ENCODE measurements around the gene KPNA3. TPM values are rescaled to one million over a fixed set of nuclear protein-coding genes. Genes with fewer than 3 reads are reported as not detected.

KPNA3 gene
- total RNA-seq, 1 experiment from 2014 or later = 35.0 TPM

- Histone ChIP-seq H3K27ac (no peak overlapping the region), H2AFZ (no peak overlapping the region), H3K9me2 (ENCODE audit: insufficient read depth) (no peaks in the 10 kb centered on the region), H3K4me3 (no peak overlapping the region), H3K4me1 (replicated peaks; ENCODE audit: insufficient read depth) (no peaks in the 10 kb centered on the region), H3K36me3 (ENCODE audit: low read depth) (no peaks in the 10 kb centered on the region), H3K9me3 (ENCODE audit: insufficient read depth, low read depth) (no peaks in the 10 kb centered on the region), H3K79me2 (ENCODE audit: low read depth) (peaks cover 66% of the 10 kb centered on the region), H3F3A (ENCODE audit: insufficient read depth, low read depth) (no peaks in the 10 kb centered on the region; the same call in 1 of the 2 replicates), H4K20me1 (ENCODE audit: insufficient read depth) (peaks cover 6% of the 10 kb centered on the region), H3K4me2 (no peak overlapping the region), H3K27me3 (ENCODE audit: insufficient read depth, low read depth) (no peaks in the 10 kb centered on the region)
- ChIA-PET POLR2A (ENCODE audit: unreplicated experiment) (no interaction called here), CTCF (no interaction called here)
- no peak for DNase-seq
- no peak for TF ChIP-seq EZH2 (IDR thresholded peaks at IDR 0.05; ENCODE audit: low read depth)
- TF ChIP-seq, protein P1, sequence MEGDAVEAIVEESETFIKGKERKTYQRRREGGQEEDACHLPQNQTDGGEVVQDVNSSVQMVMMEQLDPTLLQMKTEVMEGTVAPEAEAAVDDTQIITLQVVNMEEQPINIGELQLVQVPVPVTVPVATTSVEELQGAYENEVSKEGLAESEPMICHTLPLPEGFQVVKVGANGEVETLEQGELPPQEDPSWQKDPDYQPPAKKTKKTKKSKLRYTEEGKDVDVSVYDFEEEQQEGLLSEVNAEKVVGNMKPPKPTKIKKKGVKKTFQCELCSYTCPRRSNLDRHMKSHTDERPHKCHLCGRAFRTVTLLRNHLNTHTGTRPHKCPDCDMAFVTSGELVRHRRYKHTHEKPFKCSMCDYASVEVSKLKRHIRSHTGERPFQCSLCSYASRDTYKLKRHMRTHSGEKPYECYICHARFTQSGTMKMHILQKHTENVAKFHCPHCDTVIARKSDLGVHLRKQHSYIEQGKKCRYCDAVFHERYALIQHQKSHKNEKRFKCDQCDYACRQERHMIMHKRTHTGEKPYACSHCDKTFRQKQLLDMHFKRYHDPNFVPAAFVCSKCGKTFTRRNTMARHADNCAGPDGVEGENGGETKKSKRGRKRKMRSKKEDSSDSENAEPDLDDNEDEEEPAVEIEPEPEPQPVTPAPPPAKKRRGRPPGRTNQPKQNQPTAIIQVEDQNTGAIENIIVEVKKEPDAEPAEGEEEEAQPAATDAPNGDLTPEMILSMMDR (conservative IDR thresholded peaks at IDR 0.05) = no peak
- intact Hi-C loops (cut with micrococcal nuclease; ENCODE audit: unreplicated experiment) = no loop called here
- no TSS peak for BruUV-seq (replicated peaks)
These were observed 33.0 kb downstream of the KPNA3 start for GRCh38 chr13:49759503-49759902.

DNA sequence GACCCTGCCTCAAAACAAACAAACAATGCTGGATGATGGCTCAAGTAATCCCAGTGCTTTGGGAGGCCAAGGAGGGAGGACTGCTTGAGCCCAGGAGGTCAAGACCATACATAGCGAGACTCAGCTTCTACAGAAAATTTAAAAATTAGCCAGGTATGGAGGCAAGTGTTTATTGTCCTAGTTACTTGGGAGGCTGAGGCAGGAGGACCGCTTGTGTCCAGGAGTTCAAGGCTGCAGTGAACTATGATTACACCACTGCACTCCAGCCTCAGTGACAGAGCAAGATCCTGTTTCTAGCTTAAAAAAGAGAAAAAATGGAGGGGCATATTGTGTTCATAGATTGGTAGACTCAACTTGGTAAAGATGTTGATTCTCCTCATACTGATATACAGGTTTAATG, 36.2 kb downstream of the KPNA3 start:
- intact Hi-C loops (cut with micrococcal nuclease; ENCODE audit: unreplicated experiment) = no loop called here
- DNase-seq = no peak

DNA sequence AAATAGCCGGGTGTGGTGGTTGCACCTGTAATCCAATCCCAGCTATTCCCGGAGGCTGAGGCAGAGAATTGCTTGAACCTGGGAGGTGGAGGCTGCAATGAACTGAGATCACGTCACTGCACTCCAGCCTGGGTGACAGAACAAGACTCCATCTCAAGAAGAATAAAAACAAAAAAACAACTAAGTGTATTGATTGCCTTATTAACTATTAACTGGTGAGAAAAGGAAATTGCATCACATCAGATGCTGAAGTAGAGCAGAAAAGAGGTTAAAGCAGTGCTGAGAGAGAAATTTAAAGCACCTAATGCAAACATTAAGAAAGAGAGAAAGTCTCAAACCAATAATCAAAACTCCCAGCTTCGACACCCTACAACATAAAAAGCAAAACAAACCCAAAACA, 38.3 kb downstream of the KPNA3 start:
- Histone ChIP-seq H3K27ac (no peak overlapping the region), H3K36me3 (ENCODE audit: low read depth) (no peaks in the 10 kb centered on the region), H2AFZ (no peak overlapping the region), H3K4me1 (replicated peaks; ENCODE audit: insufficient read depth) (no peaks in the 10 kb centered on the region), H3K27me3 (ENCODE audit: insufficient read depth, low read depth) (no peaks in the 10 kb centered on the region), H3K4me3 (no peak overlapping the region), H3K9me2 (ENCODE audit: insufficient read depth) (no peaks in the 10 kb centered on the region), H4K20me1 (ENCODE audit: insufficient read depth) (peaks cover 10% of the 10 kb centered on the region), H3K79me2 (ENCODE audit: low read depth) (peaks cover 93% of the 10 kb centered on the region), H3F3A (ENCODE audit: insufficient read depth, low read depth) (no peaks in the 10 kb centered on the region; the same call in 1 of the 2 replicates), H3K4me2 (no peak overlapping the region), H3K9me3 (ENCODE audit: insufficient read depth, low read depth) (no peaks in the 10 kb centered on the region)
- ChIA-PET POLR2A (ENCODE audit: unreplicated experiment) (no interaction called here), CTCF (no interaction called here)
- no peak for TF ChIP-seq EZH2 (IDR thresholded peaks at IDR 0.05; ENCODE audit: low read depth)
- TF ChIP-seq, protein P1 (conservative IDR thresholded peaks at IDR 0.05) = no peak
- DNase-seq = no peak
- intact Hi-C loops (cut with micrococcal nuclease; ENCODE audit: unreplicated experiment) = loop anchor here (5.0 kb wide), 1 partner anchor 33 kb away; no protein-coding TSS in a partner anchor
- BruUV-seq (replicated peaks) = no TSS peak

More for the DNA sequence above, 36.2 kb downstream of the KPNA3 start:
- H3K9me2 ChIP-seq (ENCODE audit: insufficient read depth) = no peaks in the 10 kb centered on the region
- no peaks in the 10 kb centered on the region for H3K9me3 ChIP-seq (ENCODE audit: insufficient read depth, low read depth)
- no peak overlapping the region for H3K4me3 ChIP-seq
- H3K79me2 ChIP-seq (ENCODE audit: low read depth) = peaks cover 84% of the 10 kb centered on the region
- H3F3A ChIP-seq (ENCODE audit: insufficient read depth, low read depth) = no peaks in the 10 kb centered on the region; the same call in 1 of the 2 replicates
- no peaks in the 10 kb centered on the region for H3K27me3 ChIP-seq (ENCODE audit: insufficient read depth, low read depth)
- peaks cover 10% of the 10 kb centered on the region for H4K20me1 ChIP-seq (ENCODE audit: insufficient read depth)
- no peaks in the 10 kb centered on the region for H3K4me1 ChIP-seq (replicated peaks; ENCODE audit: insufficient read depth)
- no peak for TF ChIP-seq EZH2 (IDR thresholded peaks at IDR 0.05; ENCODE audit: low read depth)
- TF ChIP-seq, protein P1 (conservative IDR thresholded peaks at IDR 0.05) = no peak
- no TSS peak for BruUV-seq (replicated peaks)
- H3K36me3 ChIP-seq (ENCODE audit: low read depth) = no peaks in the 10 kb centered on the region
- ChIA-PET CTCF (interaction anchor here (0.7 kb wide), 1 partner anchor 116 kb away, joined by 3 read pairs; no protein-coding TSS in a partner anchor), POLR2A (ENCODE audit: unreplicated experiment) (no interaction called here)
- H3K27ac ChIP-seq = no peak overlapping the region
- no peak overlapping the region for H2AFZ ChIP-seq
- H3K4me2 ChIP-seq = no peak overlapping the region
